Measurements from ENCODE around the gene SAMD3. TPM values are rescaled to one million over a fixed set of nuclear protein-coding genes. Genes with fewer than 3 reads are reported as not detected.

The SAMD3 gene
- total RNA-seq, 2 donors from 2014 or later: 14.6 to 39.3 TPM

Other genes with a start within 250 kb of the SAMD3 start
- gene L3MBTL3, start 204.4 kb downstream of the SAMD3 start, total RNA-seq: 10 to 100 TPM in 1 of 2 donors, 1 to 10 TPM in 1; 7.4 to 12.5 TPM
- gene TMEM200A, start 143.1 kb upstream of the SAMD3 start, total RNA-seq: 1 to 10 TPM; 1.2 to 4.8 TPM